Trophoblast cell (in vitro differentiated cells and primary cell): Measurements from ENCODE around the gene SEMA4G.

ENCODE experiments used
- DNase-seq, 2 donors: peaks; one replicate each; pipeline ENCODE4 v3.0.0-alpha.2; 2016
- H2AFZ ChIP-seq: 2 replicates; pipeline ENCODE4 v1.6.1; 2013; ENCODE audit warnings: low read length, moderate library complexity, mild to moderate bottlenecking; ENCODE audit not compliant: insufficient read depth, poor library complexity
- H2AK5ac ChIP-seq: 2 replicates; pipeline ENCODE4 v1.6.1; 2013; ENCODE audit warnings: mild to moderate bottlenecking, low read length
- H2BK120ac ChIP-seq: 2 replicates; pipeline ENCODE4 v1.6.1; 2013; ENCODE audit warnings: low read length, mild to moderate bottlenecking, moderate library complexity; ENCODE audit not compliant: insufficient read depth, poor library complexity
- H2BK12ac ChIP-seq: 2 replicates; pipeline ENCODE4 v1.6.1; 2013; ENCODE audit warnings: mild to moderate bottlenecking, low read length, moderate library complexity
- H2BK5ac ChIP-seq: 2 replicates; pipeline ENCODE4 v1.6.1; 2013; ENCODE audit warnings: low read length, low read depth, moderate library complexity, mild to moderate bottlenecking; ENCODE audit not compliant: poor library complexity
- H3K14ac ChIP-seq: 2 replicates; pipeline ENCODE4 v1.6.1; 2013; ENCODE audit warnings: mild to moderate bottlenecking, low read length
- H3K18ac ChIP-seq: 2 replicates; pipeline ENCODE4 v1.6.1; 2013; ENCODE audit warnings: mild to moderate bottlenecking, low read length
- H3K23ac ChIP-seq: 2 replicates; pipeline ENCODE4 v1.6.1; 2013; ENCODE audit warnings: low read length
- H3K27ac ChIP-seq: 2 replicates; pipeline ENCODE4 v1.5.1; 2013; ENCODE audit warnings: low read depth, mild to moderate bottlenecking, inconsistent platforms, low read length, moderate library complexity
- H3K27me3 ChIP-seq: 2 replicates; pipeline ENCODE4 v1.6.1; 2013; ENCODE audit warnings: inconsistent platforms, mild to moderate bottlenecking, low read length, moderate library complexity; ENCODE audit not compliant: insufficient read depth
- H3K36me3 ChIP-seq, 2 experiments: 1 replicate in 1 of 2; 2 replicates in 1 of 2; pipeline ENCODE4 v1.6.1; 2013; ENCODE audit warnings: low read length in 2 of 2, mild to moderate bottlenecking in 2 of 2, moderate library complexity in 1 of 2; ENCODE audit not compliant: insufficient read depth in 2 of 2, control insufficient read depth in 1 of 2
- H3K4ac ChIP-seq: 2 replicates; pipeline ENCODE4 v1.6.1; 2013; ENCODE audit warnings: low read depth, mild to moderate bottlenecking, low read length, moderate library complexity
- H3K4me1 ChIP-seq, 2 experiments: 1 replicate in 1 of 2; 2 replicates in 1 of 2; pipeline ENCODE4 v1.6.1; 2013; ENCODE audit warnings: low read length in 2 of 2, mild to moderate bottlenecking in 2 of 2, moderate library complexity in 1 of 2; ENCODE audit not compliant: insufficient read depth in 2 of 2, control insufficient read depth in 1 of 2
- H3K4me2 ChIP-seq: 2 replicates; pipeline ENCODE4 v1.6.1; 2013; ENCODE audit warnings: inconsistent platforms, mild to moderate bottlenecking, low read length, moderate library complexity
- H3K4me3 ChIP-seq: 2 replicates; pipeline ENCODE4 v1.5.1; 2013; ENCODE audit warnings: mild to moderate bottlenecking, low read depth, low read length, inconsistent platforms
- H3K79me1 ChIP-seq: one replicate; pipeline ENCODE4 v1.6.1; 2013; ENCODE audit warnings: low read length
- H3K79me2 ChIP-seq: 2 replicates; pipeline ENCODE4 v1.6.1; 2013; ENCODE audit warnings: low read length, mild to moderate bottlenecking; ENCODE audit not compliant: control insufficient read depth, insufficient read depth, poor library complexity
- H3K9ac ChIP-seq: 2 replicates; pipeline ENCODE4 v1.6.1; 2013; ENCODE audit warnings: mild to moderate bottlenecking, low read length
- H3K9me3 ChIP-seq: 2 replicates; pipeline ENCODE4 v1.6.1; 2013; ENCODE audit warnings: low read depth, mild to moderate bottlenecking, control low read depth, inconsistent platforms, low read length; ENCODE audit not compliant: insufficient read depth
- H4K12ac ChIP-seq: 2 replicates; pipeline ENCODE4 v1.6.1; 2013; ENCODE audit warnings: low read depth, mild to moderate bottlenecking, low read length, moderate library complexity
- H4K8ac ChIP-seq: 2 replicates; pipeline ENCODE4 v1.6.1; 2013; ENCODE audit warnings: low read depth, mild to moderate bottlenecking, low read length, moderate library complexity
- H4K91ac ChIP-seq: one replicate; pipeline ENCODE4 v1.6.1; 2013; ENCODE audit warnings: low read depth, mild to moderate bottlenecking, low read length, moderate library complexity
- WGBS: extraction: QIAGEN DNeasy Blood & Tissue Kit; methylation state at CpG from one replicate; pipeline ENCODE4 v1.1.7; 2013; ENCODE audit warnings: missing lambda C conversion rate; ENCODE audit not compliant: insufficient read length, insufficient coverage; ENCODE audit errors: extremely low coverage; 5-methylcytosine and 5-hydroxymethylcytosine counted together

Gene SEMA4G

GRCh38 chr10:100930368-100930767 is 38.9 kb upstream of the SEMA4G start:
- no peaks in the 10 kb centered on the region for H3K4me1 ChIP-seq
- H4K8ac ChIP-seq: no peak overlapping the region
- no peak overlapping the region for H4K91ac ChIP-seq
- H2BK12ac ChIP-seq: no peak overlapping the region
- no peak overlapping the region for H4K12ac ChIP-seq
- H2BK5ac ChIP-seq: no peak overlapping the region
- H3K36me3 ChIP-seq: peaks cover 13 to 21% of the 10 kb centered on the region in 2 experiments
- no peak overlapping the region for H2AK5ac ChIP-seq
- H3K14ac ChIP-seq: no peak overlapping the region
- H3K9ac ChIP-seq: no peak overlapping the region
- no peak overlapping the region for H2AFZ ChIP-seq
- H3K4ac ChIP-seq: no peak overlapping the region
- H3K18ac ChIP-seq: no peak overlapping the region
- no peaks in the 10 kb centered on the region for H3K79me2 ChIP-seq
- no peak overlapping the region for H3K23ac ChIP-seq
- no peaks in the 10 kb centered on the region for H3K79me1 ChIP-seq
- H3K9me3 ChIP-seq: no peaks in the 10 kb centered on the region
- H3K27me3 ChIP-seq: no peaks in the 10 kb centered on the region
- no peak overlapping the region for H3K4me2 ChIP-seq
- H2BK120ac ChIP-seq: no peak overlapping the region
- DNase-seq: no peak
- H3K27ac ChIP-seq: no peak overlapping the region
- no peak overlapping the region for H3K4me3 ChIP-seq

GRCh38 chr10:100934084-100934659 is 35.1 kb upstream of the SEMA4G start:
- no peak overlapping the region for H2BK120ac ChIP-seq
- DNase-seq: peak in 1 of 2 donors; percentile 39

GRCh38 chr10:100939763-100940344 is 29.4 kb upstream of the SEMA4G start:
- no peak overlapping the region for H3K4ac ChIP-seq
- no peak overlapping the region for H4K91ac ChIP-seq
- no peak overlapping the region for H3K4me3 ChIP-seq
- H3K14ac ChIP-seq: no peak overlapping the region
- H3K36me3 ChIP-seq: peaks cover 21 to 25% of the 10 kb centered on the region in 2 experiments
- H3K79me2 ChIP-seq: no peaks in the 10 kb centered on the region
- no peak overlapping the region for H2AFZ ChIP-seq
- H2BK5ac ChIP-seq: no peak overlapping the region
- no peak overlapping the region for H2BK12ac ChIP-seq
- no peak overlapping the region for H4K12ac ChIP-seq
- H3K79me1 ChIP-seq: no peaks in the 10 kb centered on the region
- peak; percentile 8 to 80 for DNase-seq
- H3K4me1 ChIP-seq: no peaks in the 10 kb centered on the region
- no peak overlapping the region for H3K23ac ChIP-seq
- H3K4me2 ChIP-seq: no peak overlapping the region
- no peak overlapping the region for H4K8ac ChIP-seq
- no peak overlapping the region for H2BK120ac ChIP-seq
- H3K18ac ChIP-seq: no peak overlapping the region
- no peak overlapping the region for H3K9ac ChIP-seq
- no peaks in the 10 kb centered on the region for H3K27me3 ChIP-seq
- no peak overlapping the region for H2AK5ac ChIP-seq
- no peaks in the 10 kb centered on the region for H3K9me3 ChIP-seq
- H3K27ac ChIP-seq: no peak overlapping the region

More at GRCh38 chr10:100934084-100934659, 35.1 kb upstream of the SEMA4G start:
- no peaks in the 10 kb centered on the region for H3K4me1 ChIP-seq
- no peak overlapping the region for H4K8ac ChIP-seq
- H2BK5ac ChIP-seq: no peak overlapping the region
- no peak overlapping the region for H3K4me2 ChIP-seq
- WGBS: no CpG with 5 or more reads among the region's 3 CpGs
- H3K14ac ChIP-seq: no peak overlapping the region
- H4K12ac ChIP-seq: no peak overlapping the region
- H4K91ac ChIP-seq: no peak overlapping the region
- H3K27ac ChIP-seq: no peak overlapping the region
- no peak overlapping the region for H3K18ac ChIP-seq
- H3K23ac ChIP-seq: no peak overlapping the region
- no peak overlapping the region for H2AFZ ChIP-seq
- H3K9ac ChIP-seq: no peak overlapping the region
- H3K27me3 ChIP-seq: no peaks in the 10 kb centered on the region
- no peak overlapping the region for H3K4ac ChIP-seq
- no peak overlapping the region for H2AK5ac ChIP-seq
- no peaks in the 10 kb centered on the region for H3K9me3 ChIP-seq
- no peak overlapping the region for H2BK12ac ChIP-seq
- no peaks in the 10 kb centered on the region for H3K79me1 ChIP-seq
- peaks cover 16 to 23% of the 10 kb centered on the region in 2 experiments for H3K36me3 ChIP-seq
- no peaks in the 10 kb centered on the region for H3K79me2 ChIP-seq
- H3K4me3 ChIP-seq: no peak overlapping the region

GRCh38 chr10:100942229-100942628 is 27.1 kb upstream of the SEMA4G start:
- WGBS: no CpG with 5 or more reads among the region's 3 CpGs
- no peaks in the 10 kb centered on the region for H3K79me1 ChIP-seq

More at GRCh38 chr10:100942229-100942628, 27.1 kb upstream of the SEMA4G start:
- no peak overlapping the region for H3K14ac ChIP-seq
- no peak overlapping the region for H3K4me3 ChIP-seq
- no peak overlapping the region for H3K4ac ChIP-seq
- H3K18ac ChIP-seq: no peak overlapping the region
- H2BK120ac ChIP-seq: no peak overlapping the region
- H3K4me2 ChIP-seq: no peak overlapping the region
- no peak overlapping the region for H4K8ac ChIP-seq
- no peak overlapping the region for H2BK5ac ChIP-seq
- no peak overlapping the region for H3K23ac ChIP-seq
- H2AK5ac ChIP-seq: no peak overlapping the region
- no peak for DNase-seq
- H3K27me3 ChIP-seq: no peaks in the 10 kb centered on the region
- no peaks in the 10 kb centered on the region for H3K9me3 ChIP-seq
- peaks cover 19 to 22% of the 10 kb centered on the region in 2 experiments for H3K36me3 ChIP-seq
- H2BK12ac ChIP-seq: no peak overlapping the region
- H4K12ac ChIP-seq: no peak overlapping the region
- no peak overlapping the region for H3K27ac ChIP-seq
- no peaks in the 10 kb centered on the region for H3K4me1 ChIP-seq
- no peak overlapping the region for H3K9ac ChIP-seq
- no peak overlapping the region for H2AFZ ChIP-seq
- H3K79me2 ChIP-seq: no peaks in the 10 kb centered on the region
- no peak overlapping the region for H4K91ac ChIP-seq
